SH-SY5Y (cell line): Measurements from ENCODE around the gene ITPR2.

Source experiments
- GATA2 ChIP-seq: IDR thresholded peaks from 2 replicates; pipeline ENCODE4 v1.6.1; 2011; ENCODE audit warnings: mild to moderate bottlenecking, low read depth, low read length
- GATA3 ChIP-seq: IDR thresholded peaks from 2 replicates; pipeline ENCODE4 v1.6.1; 2011; ENCODE audit warnings: low read depth, mild to moderate bottlenecking, low read length, moderate library complexity

ITPR2 gene

DNA sequence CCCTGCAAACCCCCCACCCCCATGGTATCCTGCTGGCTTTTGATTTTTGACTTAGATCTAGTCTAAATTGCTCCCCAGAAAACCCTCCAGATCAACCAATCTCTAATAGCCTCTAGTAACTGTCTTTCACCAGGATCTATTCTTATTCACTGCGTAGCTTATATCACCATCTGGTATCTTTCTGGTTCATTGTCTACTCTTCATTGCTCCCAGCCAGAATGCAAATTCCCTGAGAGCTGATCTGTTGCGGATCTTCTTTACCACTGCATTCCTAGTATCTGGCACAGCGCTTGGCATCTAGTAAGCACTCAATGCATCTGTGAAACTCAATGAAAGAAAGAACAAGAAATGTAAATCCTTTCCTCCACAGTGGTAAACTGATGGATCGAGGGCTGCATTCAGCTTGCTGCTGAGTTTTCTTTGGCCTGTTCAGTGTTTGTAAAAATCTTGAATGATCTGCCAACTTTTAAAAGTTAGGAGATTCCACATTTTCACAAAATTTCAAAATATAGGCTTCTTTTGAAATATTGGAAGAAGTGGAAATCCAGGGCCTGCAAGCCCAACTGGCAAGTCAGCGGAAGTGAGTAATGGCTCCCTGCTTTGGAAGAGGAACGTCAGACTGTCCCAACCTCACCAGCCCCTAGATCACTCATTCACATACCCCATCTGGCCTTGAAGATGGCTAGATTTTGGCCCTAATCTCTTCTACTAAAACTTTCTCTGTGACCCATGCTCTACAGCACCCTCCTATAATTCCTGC lies 363.4 kb downstream of the ITPR2 start:
- TF ChIP-seq GATA3 (no peak), GATA2 (no peak)

DNA sequence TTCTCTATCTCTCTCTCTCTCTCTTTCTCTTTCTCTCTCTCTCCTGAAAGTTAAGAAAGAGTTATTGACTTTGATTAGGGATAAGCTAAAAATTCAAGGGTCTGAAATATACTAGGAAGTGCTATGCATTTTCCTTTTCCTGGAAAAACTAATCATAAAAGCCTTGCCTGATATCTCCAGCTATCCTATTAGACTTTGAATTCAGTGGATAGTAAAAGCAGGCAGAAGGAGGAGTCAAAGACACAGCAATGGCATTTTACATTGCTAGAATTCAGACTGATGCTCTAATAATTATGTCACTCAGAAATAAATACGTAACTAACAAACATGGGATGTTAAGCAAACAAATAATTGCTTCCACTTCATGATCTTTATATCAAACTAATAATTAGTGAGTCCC lies 365.6 kb downstream of the ITPR2 start:
- TF ChIP-seq GATA2 = no peak
- TF ChIP-seq GATA3 = no peak

DNA sequence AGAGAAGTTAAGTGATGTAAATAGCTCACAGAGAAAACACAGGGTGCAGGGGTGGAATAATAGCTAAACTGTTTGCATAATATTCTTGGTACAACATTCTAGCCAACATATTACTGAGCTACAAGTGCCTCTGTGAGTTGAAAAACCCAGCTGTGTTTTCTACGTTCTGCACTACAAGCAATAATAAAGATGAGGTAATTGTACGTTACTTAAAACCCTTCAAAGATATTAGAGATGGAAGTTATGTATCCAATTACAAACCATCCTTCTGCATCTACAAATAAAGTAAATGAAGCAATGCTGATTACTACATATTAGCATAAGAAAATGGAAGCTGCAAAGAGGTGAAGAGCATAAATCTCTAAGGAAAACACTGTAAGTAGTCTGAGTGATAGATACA lies 366.3 kb downstream of the ITPR2 start:
- TF ChIP-seq GATA3 (no peak), GATA2 (no peak)

DNA sequence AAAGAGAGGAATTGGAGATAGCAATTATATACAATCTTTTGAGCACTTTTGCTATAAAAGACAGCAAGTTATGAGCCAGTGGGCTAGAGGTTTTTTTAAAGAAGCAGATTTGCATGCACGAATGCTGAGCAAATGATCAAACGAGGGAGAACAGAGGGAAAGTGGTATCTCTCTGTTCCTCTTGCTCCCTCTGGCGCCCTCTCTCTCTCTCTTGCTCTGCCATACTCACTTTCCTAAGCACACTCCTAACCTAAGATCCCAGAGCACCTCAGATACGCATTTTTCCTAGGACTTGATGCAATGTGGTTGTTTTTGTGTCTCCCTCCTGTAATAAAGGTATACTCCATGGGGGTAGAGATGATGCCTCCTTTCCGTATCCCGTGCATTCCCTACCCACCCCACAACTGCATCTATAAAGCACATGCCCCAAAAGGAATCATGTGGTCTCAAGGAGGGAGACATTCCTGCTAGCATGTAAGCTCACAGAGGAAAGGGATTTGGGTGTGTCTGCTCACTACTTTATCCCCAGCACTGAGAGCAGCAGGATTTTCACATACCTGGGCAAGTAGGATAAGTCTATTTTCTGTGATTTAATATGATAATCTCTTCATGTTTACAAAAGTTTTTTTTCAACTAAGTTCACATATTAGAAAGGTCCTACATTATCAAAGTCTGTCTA lies 367.4 kb downstream of the ITPR2 start:
- no peak for TF ChIP-seq GATA3

DNA sequence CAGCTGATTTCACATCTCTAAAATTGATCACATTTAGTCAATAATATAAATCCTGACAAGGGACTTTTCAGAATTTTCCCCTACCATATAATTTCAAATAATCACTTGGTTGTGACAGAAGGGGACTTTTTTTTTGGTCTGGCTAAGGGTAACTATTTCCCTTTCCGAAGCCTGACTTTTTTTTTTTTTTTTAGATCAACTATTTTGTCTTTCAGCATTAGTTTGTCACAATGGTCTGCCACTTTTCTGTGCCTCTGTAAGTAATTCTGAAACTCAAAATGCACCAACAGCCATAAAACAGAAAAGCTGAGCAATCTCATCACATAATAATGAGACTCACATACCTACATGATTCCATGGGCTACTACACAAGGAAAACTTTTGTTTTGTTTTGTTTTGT lies 371.2 kb downstream of the ITPR2 start:
- TF ChIP-seq GATA3 (no peak), GATA2 (no peak)

DNA sequence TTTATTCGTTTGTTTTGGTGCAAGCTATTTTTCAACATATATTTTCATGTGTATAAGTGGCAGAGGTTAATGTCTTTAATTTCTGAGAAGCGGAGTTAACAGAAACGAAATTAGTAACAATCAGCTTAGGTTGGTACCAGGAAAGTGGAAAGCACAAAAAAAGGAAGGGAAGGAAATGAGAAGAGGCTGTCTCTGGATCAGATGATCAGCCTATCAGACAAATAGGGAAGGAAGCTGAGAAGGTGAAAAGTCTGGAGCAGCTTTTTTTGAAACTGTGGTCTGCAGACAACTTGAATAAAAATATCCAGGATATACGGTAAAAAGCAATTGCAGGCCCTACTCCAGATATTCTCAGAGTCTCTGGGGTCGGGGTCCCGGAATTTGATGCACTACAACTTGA lies 372.6 kb downstream of the ITPR2 start:
- TF ChIP-seq GATA3 = no peak
- TF ChIP-seq GATA2 = no peak

DNA sequence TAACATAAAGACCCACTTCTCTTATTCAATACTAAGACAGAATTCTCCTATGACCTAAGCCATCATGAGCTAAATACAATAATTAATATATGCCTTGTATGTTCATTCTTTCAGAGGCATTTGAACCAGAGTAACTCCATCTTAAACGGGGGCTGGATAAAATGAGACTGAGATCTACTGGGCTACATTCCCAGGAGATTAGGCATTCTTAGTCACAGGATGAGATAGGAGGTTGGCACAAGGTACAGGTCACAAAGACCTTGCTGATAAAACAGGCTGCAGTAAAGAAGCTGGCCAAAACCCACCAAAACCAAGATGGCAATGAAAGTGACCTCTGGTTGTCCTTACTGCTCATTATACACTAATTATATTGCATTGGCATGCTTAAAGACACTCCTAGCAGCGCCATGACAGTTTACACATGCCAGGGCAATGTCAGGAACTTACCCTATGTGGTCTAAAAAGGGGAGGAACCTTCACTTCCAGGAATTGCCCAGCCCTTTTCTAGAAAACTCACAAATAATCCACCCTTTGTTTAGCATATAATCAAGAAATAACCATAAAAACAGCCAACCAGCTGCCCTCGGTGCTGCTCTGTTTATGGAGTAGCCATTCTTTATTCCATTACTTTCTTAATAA lies 376.9 kb downstream of the ITPR2 start:
- no peak for TF ChIP-seq GATA3
- TF ChIP-seq GATA2 = no peak

DNA sequence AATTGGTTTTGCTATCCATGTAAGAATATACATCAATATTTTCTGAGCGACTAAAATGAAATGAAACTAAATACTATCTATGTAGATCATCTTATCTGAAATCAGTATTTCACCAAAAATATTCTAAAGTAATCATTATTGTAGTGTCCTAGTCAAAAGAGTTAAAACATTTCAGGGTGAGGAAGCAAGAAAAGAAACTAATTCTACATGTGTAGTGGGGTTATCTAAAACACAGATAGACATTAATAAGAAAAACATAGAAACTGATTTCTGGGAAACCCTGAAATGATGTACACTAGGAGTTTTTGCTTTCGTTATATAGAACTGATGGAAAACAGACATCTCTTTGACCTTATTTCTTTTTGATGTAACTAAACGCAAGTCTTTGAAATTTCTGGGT lies 379.7 kb downstream of the ITPR2 start:
- TF ChIP-seq GATA3 = no peak
- no peak for TF ChIP-seq GATA2

DNA sequence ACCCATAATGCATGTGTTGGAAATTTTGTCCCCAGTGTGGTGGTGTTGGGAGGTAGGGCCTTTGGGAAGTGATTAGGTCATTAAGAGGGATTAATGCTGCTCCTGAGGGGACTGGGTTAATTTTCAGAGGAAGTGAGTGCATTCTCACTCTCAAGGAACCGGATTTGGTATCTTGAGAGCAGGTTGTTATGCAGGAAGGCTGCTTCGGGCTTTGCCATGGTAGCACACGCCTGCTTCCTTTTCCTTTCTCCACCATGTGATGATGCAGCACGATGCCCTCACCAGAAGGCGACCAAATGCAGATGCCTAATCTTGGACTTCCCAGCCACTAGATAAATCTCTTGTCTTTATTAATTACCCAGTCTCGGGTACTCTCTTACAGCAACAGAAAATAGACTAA lies 380.5 kb downstream of the ITPR2 start:
- no peak for TF ChIP-seq GATA2
- TF ChIP-seq GATA3 = no peak

DNA sequence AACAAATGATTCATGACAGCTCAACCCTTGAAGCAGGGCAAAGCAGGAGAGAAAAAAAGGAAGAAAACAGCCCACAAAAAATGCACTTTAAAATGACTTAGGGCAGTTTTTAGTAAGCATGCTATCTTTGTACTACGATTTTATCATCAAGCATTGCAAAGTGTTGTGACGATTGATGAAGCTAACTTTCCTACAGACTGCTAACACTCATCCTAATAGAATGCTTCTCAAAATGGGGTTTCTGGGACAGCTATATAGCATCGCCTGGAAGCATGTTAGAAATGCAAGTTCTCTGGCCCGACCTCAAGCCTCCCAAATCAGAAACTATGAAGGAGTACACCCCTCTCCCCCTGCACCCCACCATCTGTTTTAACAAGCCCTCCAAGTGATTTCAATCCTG lies 381.2 kb downstream of the ITPR2 start:
- no peak for TF ChIP-seq GATA3
- no peak for TF ChIP-seq GATA2

DNA sequence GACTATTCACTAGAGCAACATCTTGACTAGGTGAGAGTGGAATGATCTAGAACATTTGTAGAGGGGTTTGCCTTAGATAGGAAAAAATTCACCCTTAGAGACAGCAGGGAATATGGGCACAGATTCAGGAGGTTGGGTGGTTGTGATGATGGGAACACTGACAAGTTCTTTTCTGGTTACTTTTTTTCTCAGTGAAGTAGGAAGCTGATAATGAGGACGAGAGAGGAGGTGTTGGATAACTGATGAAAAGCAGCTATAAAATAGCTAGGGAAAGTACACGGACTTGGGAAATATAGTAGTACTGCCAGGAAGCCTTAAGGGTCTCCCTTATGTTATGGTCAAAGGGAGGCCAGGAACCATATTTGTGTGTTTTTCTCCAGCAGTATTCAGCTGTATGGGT lies 387.1 kb downstream of the ITPR2 start:
- TF ChIP-seq GATA3 (no peak), GATA2 (no peak)

DNA sequence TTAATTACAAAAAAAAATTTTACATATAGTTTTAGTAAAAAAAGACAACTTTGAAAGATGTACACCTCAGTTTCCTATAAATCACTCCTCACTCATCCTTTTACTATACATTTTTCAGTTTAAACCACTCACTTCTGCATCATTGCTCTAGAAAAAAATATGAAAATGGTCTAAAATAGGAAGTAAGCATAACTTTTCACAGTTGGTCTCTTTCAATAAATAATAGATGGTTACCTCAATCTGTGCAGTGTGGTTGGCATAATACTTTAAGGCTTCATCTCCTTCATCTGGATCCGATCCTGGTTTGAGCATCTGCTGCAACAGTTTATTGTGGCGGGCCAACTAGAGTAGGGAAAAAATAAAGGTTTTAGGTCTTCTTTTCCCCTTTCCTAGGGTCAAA lies 389.7 kb downstream of the ITPR2 start:
- TF ChIP-seq GATA3 (no peak), GATA2 (no peak)

DNA sequence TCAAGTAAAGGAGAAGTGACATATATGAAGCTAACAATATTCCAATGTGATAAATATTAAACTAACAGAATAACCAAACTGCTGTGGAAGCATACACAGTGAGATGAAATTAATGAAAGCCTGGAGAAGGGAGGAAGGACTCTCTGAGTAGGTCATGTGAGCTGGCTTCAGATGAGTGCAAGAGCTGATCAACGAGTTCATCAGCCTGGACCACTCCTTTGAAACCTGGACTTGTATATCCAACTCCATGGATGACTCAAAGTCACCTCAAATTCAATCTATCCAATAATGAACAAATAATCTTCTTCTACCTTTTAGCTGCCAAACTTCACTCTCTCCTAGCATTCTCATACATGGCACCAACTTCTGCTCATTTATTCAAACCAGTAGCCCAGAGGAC lies 391.6 kb downstream of the ITPR2 start:
- TF ChIP-seq GATA3 (no peak), GATA2 (no peak)

DNA sequence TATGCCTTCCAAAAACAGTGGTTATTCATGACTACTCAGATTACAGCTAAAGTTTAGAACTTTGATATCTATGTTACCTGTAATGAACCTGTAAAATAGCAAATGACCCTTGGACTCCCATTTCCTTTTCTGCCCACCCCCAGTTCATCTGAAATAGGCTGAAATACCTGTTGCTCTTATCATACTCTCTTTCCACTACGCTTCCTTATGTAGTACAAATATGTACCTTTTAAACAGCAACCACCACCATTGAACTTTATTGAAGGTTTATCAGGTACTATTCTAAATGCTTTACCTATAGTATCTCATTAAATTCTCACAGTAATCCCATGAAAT lies 398.0 kb downstream of the ITPR2 start:
- TF ChIP-seq GATA3 = no peak
- no peak for TF ChIP-seq GATA2
